A549 (cell line): ENCODE measurements around the gene NFIA. TPM values are rescaled to one million over a fixed set of nuclear protein-coding genes. Genes with fewer than 3 reads are reported as not detected.

Experiments used
- ATAC-seq, 2 experiments: fragments of 200-7000 bp in 1 of 2; fragments of >200 bp in 1 of 2; cut with Nextera tagmentation in 1 of 2; cut with Tn5 transposase in 1 of 2; 3 replicates each; pipeline versions ENCODE4 v1.8.0 to v1.9.1; 2018 to 2020; ENCODE audit warnings: mild to moderate bottlenecking in 1 of 2, moderate library complexity in 1 of 2
- CTCF ChIA-PET: fragments of 300-600 bp; sonication (Branson Sonifier 250); formaldehyde crosslinking; extraction: SDS; loops from one replicate; lab custom pipeline; 2021; ENCODE audit warnings: antibody characterized with exemption, inconsistent platforms; lab: Yijun Ruan, JAX
- POLR2A ChIA-PET: fragments of 350-600 bp; formaldehyde crosslinking; extraction: SDS; loops from one replicate; lab custom pipeline; 2021; ENCODE audit warnings: antibody characterized with exemption, inconsistent platforms; lab: Yijun Ruan, JAX
- DNase-seq, 2 experiments: peaks; one replicate each; pipeline versions ENCODE4 v3.0.0 to v3.0.0-alpha.2; 2011 to 2016; ENCODE audit warnings: low read depth in 1 of 2, low spot score in 1 of 2
- FAIRE-seq: peaks from 2 replicates; lab custom pipeline; 2011; peaks lifted over from hg19 to GRCh38; lab: Jason Lieb, UNC
- H3K27ac ChIP-seq, 2 experiments: fragments of >200 bp; sonication (Bioruptor Twin); formaldehyde crosslinking; 3 replicates each; pipeline ENCODE4 v1.5.1; 2016 to 2017
- H3K4me1 ChIP-seq: fragments of >200 bp; sonication (Bioruptor Twin); formaldehyde crosslinking; 3 replicates; pipeline ENCODE4 v1.6.1; 2016
- H3K4me2 ChIP-seq: fragments of >200 bp; sonication (Bioruptor Twin); formaldehyde crosslinking; 3 replicates; pipeline ENCODE4 v1.6.1; 2016
- H3K4me3 ChIP-seq: fragments of >200 bp; sonication (Bioruptor Twin); formaldehyde crosslinking; 3 replicates; pipeline ENCODE4 v1.5.1; 2016
- H3K9me3 ChIP-seq: fragments of >200 bp; sonication (Bioruptor Twin); formaldehyde crosslinking; 3 replicates; pipeline ENCODE4 v1.6.1; 2016
- BCL3 ChIP-seq: fragments of >200 bp; sonication (Bioruptor Twin); formaldehyde crosslinking; IDR thresholded peaks from 3 replicates; pipeline ENCODE4 v1.6.1; 2016
- BHLHE40 ChIP-seq: IDR thresholded peaks from 2 replicates; pipeline ENCODE4 v1.6.1; 2012; ENCODE audit warnings: low read depth, low read length, inconsistent platforms
- CBX2 ChIP-seq: fragments of 200-600 bp; sonication (generic); IDR thresholded peaks from 2 replicates; pipeline ENCODE4 v1.6.1; 2016; ENCODE audit warnings: low read depth, mild to moderate bottlenecking, borderline replicate concordance
- CHD2 ChIP-seq: fragments of 150-350 bp; IDR thresholded peaks from 2 replicates; pipeline ENCODE4 v1.6.1; 2014; ENCODE audit warnings: low read length; ENCODE audit not compliant: partially characterized antibody
- CHD4 ChIP-seq: fragments of 200-600 bp; sonication (generic); IDR thresholded peaks from 2 replicates; pipeline ENCODE4 v1.6.1; 2016; ENCODE audit warnings: antibody characterized with exemption, mild to moderate bottlenecking, borderline replicate concordance
- CTCF ChIP-seq: fragments of >200 bp; sonication (Bioruptor Twin); formaldehyde crosslinking; IDR thresholded peaks from 3 replicates; pipeline ENCODE4 v1.5.1; 2016
- ESRRA ChIP-seq: fragments of 150-350 bp; IDR thresholded peaks from 2 replicates; pipeline ENCODE4 v1.6.1; 2014; ENCODE audit warnings: mild to moderate bottlenecking, low read length, borderline replicate concordance
- FOSB ChIP-seq: fragments of 250-450 bp; sonication (Bioruptor Pico); IDR thresholded peaks from 2 replicates; pipeline ENCODE4 v1.5.0; 2020; ENCODE audit warnings: mild to moderate bottlenecking, moderate library complexity
- FOXS1 ChIP-seq: fragments of 250-450 bp; sonication (Bioruptor Pico); IDR thresholded peaks from 2 replicates; pipeline ENCODE4 v1.5.0; 2020; ENCODE audit warnings: mild to moderate bottlenecking, moderate library complexity
- HES2 ChIP-seq: fragments of >200 bp; sonication (Bioruptor Twin); formaldehyde crosslinking; IDR thresholded peaks from 2 replicates; pipeline ENCODE4 v1.6.1; 2016
- HMGXB4 ChIP-seq: fragments of 250-450 bp; sonication (Bioruptor Pico); IDR thresholded peaks from 2 replicates; pipeline ENCODE4 v1.5.0; 2021; ENCODE audit warnings: mild to moderate bottlenecking, moderate library complexity, borderline replicate concordance
- HOXB5 ChIP-seq: fragments of 250-450 bp; sonication (Bioruptor Pico); IDR thresholded peaks from 2 replicates; pipeline ENCODE4 v1.5.0; 2020; ENCODE audit warnings: mild to moderate bottlenecking, moderate library complexity
- KDM1A ChIP-seq: fragments of 200-600 bp; sonication (generic); IDR thresholded peaks from 2 replicates; pipeline ENCODE4 v1.6.1; 2016; ENCODE audit warnings: low read depth, mild to moderate bottlenecking
- MAFK ChIP-seq: fragments of 450-650 bp; IDR thresholded peaks from 2 replicates; pipeline ENCODE4 v1.6.1; 2014; ENCODE audit not compliant: partially characterized antibody
- MAX ChIP-seq: IDR thresholded peaks from 2 replicates; pipeline ENCODE4 v1.6.1; 2012
- MAZ ChIP-seq: fragments of 150-350 bp; IDR thresholded peaks from 2 replicates; pipeline ENCODE4 v1.6.1; 2014; ENCODE audit warnings: antibody characterized with exemption, low read depth, low read length, borderline replicate concordance
- MYC ChIP-seq: IDR thresholded peaks from 2 replicates; pipeline ENCODE4 v1.6.1; 2012; ENCODE audit warnings: mild to moderate bottlenecking, inconsistent platforms, low read length, improper control_type of control experiment, borderline replicate concordance
- NPAS2 ChIP-seq: fragments of 250-450 bp; sonication (Bioruptor Pico); IDR thresholded peaks from 2 replicates; pipeline ENCODE4 v1.8.0; 2022; ENCODE audit warnings: mild to moderate bottlenecking, moderate library complexity, borderline replicate concordance
- NR3C1 ChIP-seq: fragments of >200 bp; sonication (Bioruptor Twin); formaldehyde crosslinking; IDR thresholded peaks from 3 replicates; pipeline ENCODE4 v1.6.1; 2017
- POLR2A ChIP-seq: IDR thresholded peaks from 2 replicates; pipeline ENCODE4 v1.6.1; 2012; ENCODE audit warnings: mild to moderate bottlenecking, low read length
- RAD21 ChIP-seq, 2 experiments: fragments of >200 bp in 1 of 2; sonication (Bioruptor Twin) in 1 of 2; formaldehyde crosslinking in 1 of 2; IDR thresholded peaks in 1 of 2; conservative IDR thresholded peaks in 1 of 2; 2 replicates in 1 of 2; 3 replicates in 1 of 2; pipeline ENCODE4 v1.6.1; 2012 to 2018; ENCODE audit warnings: inconsistent platforms in 1 of 2
- REST ChIP-seq: fragments of 200-600 bp; sonication (generic); IDR thresholded peaks from 2 replicates; pipeline ENCODE4 v1.6.1; 2016; ENCODE audit warnings: antibody characterized with exemption, mild to moderate bottlenecking, moderate library complexity
- RNF2 ChIP-seq: fragments of 200-600 bp; sonication (generic); IDR thresholded peaks from 2 replicates; pipeline ENCODE4 v1.6.1; 2016; ENCODE audit warnings: low read depth, mild to moderate bottlenecking, antibody characterized with exemption, moderate library complexity, borderline replicate concordance
- SMC3 ChIP-seq: fragments of >200 bp; sonication (Bioruptor Twin); formaldehyde crosslinking; IDR thresholded peaks from 3 replicates; pipeline ENCODE4 v1.6.1; 2018; ENCODE audit warnings: inconsistent platforms
- TP53 ChIP-seq: fragments of 250-450 bp; sonication (Bioruptor Pico); IDR thresholded peaks from 2 replicates; pipeline ENCODE4 v1.5.0; 2021; ENCODE audit warnings: mild to moderate bottlenecking, moderate library complexity
- ZC3H11A ChIP-seq: fragments of 450-650 bp; IDR thresholded peaks from 2 replicates; pipeline ENCODE4 v1.6.1; 2014; ENCODE audit warnings: antibody characterized with exemption, mild to moderate bottlenecking
- WGBS: methylation state at CpG from one replicate; pipeline ENCODE4 v1.1.6; 2017; ENCODE audit errors: missing lambda C conversion rate; 5-methylcytosine and 5-hydroxymethylcytosine counted together
- polyA plus RNA-seq, 4 experiments: library from polyadenylated mRNA; depleted of rRNA in 3 of 4; stranded (reverse); fragments of >200 nt; fragmentation: RNase III in 1 of 4; extraction: RNeasy Plus Mini Kit Qiagen cat#74134 plus additional on column Dnase treatment in 1 of 4; gene quantifications; 2 replicates in 3 of 4; 3 replicates in 1 of 4; pipeline ENCODE4 v1.2.3, GENCODE V29; 2011 to 2017

The NFIA gene
- polyA plus RNA-seq, 2 of the 4 experiments (the other 2 are of a cell fraction) = 6.5 to 25.8 TPM

GRCh38 chr1:61237659-61238358 lies 155.4 kb downstream of the NFIA start (continued):
- TF ChIP-seq HMGXB4 (CRISPR knock-in tag) (no peak), BHLHE40 (no peak)
- TF ChIP-seq, all 56 proteins: peak for 0

GRCh38 chr1:61238359-61238665 lies 156.0 kb downstream of the NFIA start:
- 81% methylated on average over 5 of the region's 5 CpGs for WGBS
- H3K27ac ChIP-seq = no peak overlapping the region
- peaks cover 19% of the 10 kb centered on the region for H3K4me1 ChIP-seq
- CTCF ChIA-PET = no interaction called here
- POLR2A ChIA-PET = no interaction called here
- no peak overlapping the region for H3K4me3 ChIP-seq
- TF ChIP-seq RAD21 (conservative IDR thresholded peaks at IDR 0.05 in 1 of 2, IDR thresholded peaks at IDR 0.05 in 1 of 2) = no peak
- no peak for TF ChIP-seq MAFK
- no peak for TF ChIP-seq POLR2A
- no peak for TF ChIP-seq MAX
- TF ChIP-seq FOSB (CRISPR knock-in tag) = no peak
- TF ChIP-seq TP53 (CRISPR knock-in tag) = no peak
- no peak for TF ChIP-seq HES2
- no peak for TF ChIP-seq HOXB5 (CRISPR knock-in tag)
- TF ChIP-seq NPAS2 = no peak
- TF ChIP-seq CHD4 = no peak
- FAIRE-seq (no peak), DNase-seq (no peak), ATAC-seq (no peak)
- H3K9me3 ChIP-seq = no peaks in the 10 kb centered on the region
- H3K4me2 ChIP-seq = no peak overlapping the region

- Histone ChIP-seq H3K9me3 (no peaks in the 10 kb centered on the region), H3K4me2 (no peak overlapping the region), H3K4me3 (no peak overlapping the region), H3K4me1 (peaks cover 30% of the 10 kb centered on the region), H3K27ac (no peak overlapping the region)
- 80% methylated on average over 3 of the region's 3 CpGs for WGBS
- no peak for FAIRE-seq
- POLR2A ChIA-PET = no interaction called here
- CTCF ChIA-PET = interaction anchor here (0.6 kb wide), 1 partner anchor 208 kb away, joined by 3 read pairs; no protein-coding TSS in a partner anchor
- ATAC-seq = no peak
- TF ChIP-seq RAD21 (conservative IDR thresholded peaks at IDR 0.05 in 1 of 2, IDR thresholded peaks at IDR 0.05 in 1 of 2) (no peak), REST (no peak), KDM1A (no peak), CHD2 (no peak), NR3C1 (no peak), ZC3H11A (no peak), MYC (no peak), FOXS1 (CRISPR knock-in tag) (no peak), RNF2 (no peak), MAZ (no peak), CBX2 (no peak), BCL3 (no peak), ESRRA (no peak), CTCF (no peak), SMC3 (no peak)
- TF ChIP-seq, all 56 proteins: peak for 0
- DNase-seq = no peak
These were observed 158.5 kb downstream of the NFIA start for GRCh38 chr1:61240878-61241277.
